T-helper 1 cell treated with Interleukin-12 subunit alpha and Interleukin-12 subunit beta and Interleukin-4 antibody, amounts not matched to agents 30 μg/mL and 1 μg/mL, for 36 hours (primary cell): Measurements from ENCODE around the gene GAK.

Source experiments
- H3K27ac Mint-ChIP-seq: one replicate; pipeline ENCODE4 v1.8.0; 2021; ENCODE audit warnings: mild to moderate bottlenecking, mixed read lengths
- H3K27me3 Mint-ChIP-seq: one replicate; pipeline ENCODE4 v1.8.0; 2021; ENCODE audit warnings: low read depth, mixed read lengths
- H3K36me3 Mint-ChIP-seq: one replicate; pipeline ENCODE4 v1.8.0; 2021; ENCODE audit warnings: low read depth, mixed read lengths
- H3K4me1 Mint-ChIP-seq: one replicate; pipeline ENCODE4 v1.8.0; 2021; ENCODE audit warnings: low read depth, mixed read lengths
- H3K4me3 Mint-ChIP-seq: one replicate; pipeline ENCODE4 v1.8.0; 2021; ENCODE audit warnings: mild to moderate bottlenecking, moderate library complexity, mixed read lengths
- H3K9me3 Mint-ChIP-seq: one replicate; pipeline ENCODE4 v1.8.0; 2021; ENCODE audit warnings: mixed read lengths

GAK gene

DNA sequence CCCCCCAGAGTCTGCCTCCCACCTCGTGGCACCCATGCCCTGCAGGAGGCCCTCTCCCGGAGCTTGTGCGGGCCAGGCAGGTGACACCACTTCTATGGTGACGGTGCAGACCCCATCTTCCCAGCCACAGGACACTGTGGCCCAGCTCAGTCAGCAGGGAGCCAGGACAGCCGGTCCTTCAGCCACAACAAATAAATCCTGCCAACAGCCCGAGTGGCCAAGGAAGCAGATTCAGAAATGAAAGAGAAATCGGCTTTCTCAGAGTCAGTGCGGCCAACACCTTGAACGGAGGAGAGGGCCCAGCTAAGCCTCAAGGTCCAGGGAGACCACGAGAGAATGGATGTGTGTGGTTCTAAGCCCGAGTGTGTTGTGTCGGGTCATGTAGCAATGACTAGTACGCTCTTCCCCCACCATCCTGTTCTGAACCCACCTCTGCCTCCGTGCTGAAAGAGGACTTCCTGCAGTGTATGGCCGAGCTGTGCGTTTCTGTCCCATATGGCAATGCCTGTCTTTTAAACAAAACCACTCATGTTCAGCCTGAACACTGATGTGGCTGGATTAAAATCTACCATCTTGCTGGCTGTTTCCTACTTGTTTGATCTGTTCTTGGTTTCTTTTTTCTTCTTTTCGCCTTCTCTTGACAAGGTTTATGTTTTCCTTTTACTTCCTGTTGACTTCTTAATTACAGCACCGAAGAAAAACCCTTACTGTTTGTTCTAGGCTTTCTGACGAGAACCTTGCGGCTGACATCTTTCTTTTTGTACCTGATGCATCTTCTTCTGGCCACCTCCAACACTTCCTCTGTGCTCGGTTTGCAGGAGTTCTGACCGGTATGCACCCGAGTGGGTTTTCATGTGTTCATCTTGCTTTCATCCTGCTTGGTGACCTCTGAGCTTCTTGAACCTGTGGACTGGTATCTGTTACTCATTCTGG lies 53.1 kb downstream of the GAK start:
- H3K27ac Mint-ChIP-seq: peak overlapping the region; percentile 100

DNA sequence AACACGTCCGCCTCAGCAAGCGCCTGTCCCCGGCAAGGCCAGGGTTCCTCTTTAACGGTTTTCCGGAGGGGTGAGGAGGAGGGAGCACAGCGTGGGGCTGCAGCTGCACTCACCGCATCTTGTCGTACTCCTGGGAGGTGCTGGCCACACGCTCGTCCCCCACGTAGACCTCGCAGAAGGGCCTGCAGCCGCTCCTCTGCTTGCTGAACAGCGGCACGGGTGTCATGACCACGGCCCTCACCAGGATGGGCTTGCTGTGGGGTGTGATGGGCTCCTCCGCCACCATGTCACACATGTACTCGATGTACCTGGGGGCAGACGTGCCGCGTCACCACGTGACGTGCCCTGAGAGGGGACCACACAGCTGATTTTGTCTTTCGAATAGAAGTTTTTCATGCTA lies 54.6 kb downstream of the GAK start:
- peaks cover 39% of the 10 kb centered on the region for H3K36me3 Mint-ChIP-seq
- H3K4me1 Mint-ChIP-seq: peaks cover 26% of the 10 kb centered on the region
- H3K27ac Mint-ChIP-seq: no peak overlapping the region
- no peak overlapping the region for H3K4me3 Mint-ChIP-seq
- no peaks in the 10 kb centered on the region for H3K9me3 Mint-ChIP-seq
- H3K27me3 Mint-ChIP-seq: no peaks in the 10 kb centered on the region

More for the DNA sequence above, 53.1 kb downstream of the GAK start:
- peak overlapping the region; percentile 90 for H3K4me3 Mint-ChIP-seq
- H3K9me3 Mint-ChIP-seq: no peaks in the 10 kb centered on the region
- peaks cover 24% of the 10 kb centered on the region for H3K4me1 Mint-ChIP-seq
- peaks cover 31% of the 10 kb centered on the region for H3K36me3 Mint-ChIP-seq
- no peaks in the 10 kb centered on the region for H3K27me3 Mint-ChIP-seq

DNA sequence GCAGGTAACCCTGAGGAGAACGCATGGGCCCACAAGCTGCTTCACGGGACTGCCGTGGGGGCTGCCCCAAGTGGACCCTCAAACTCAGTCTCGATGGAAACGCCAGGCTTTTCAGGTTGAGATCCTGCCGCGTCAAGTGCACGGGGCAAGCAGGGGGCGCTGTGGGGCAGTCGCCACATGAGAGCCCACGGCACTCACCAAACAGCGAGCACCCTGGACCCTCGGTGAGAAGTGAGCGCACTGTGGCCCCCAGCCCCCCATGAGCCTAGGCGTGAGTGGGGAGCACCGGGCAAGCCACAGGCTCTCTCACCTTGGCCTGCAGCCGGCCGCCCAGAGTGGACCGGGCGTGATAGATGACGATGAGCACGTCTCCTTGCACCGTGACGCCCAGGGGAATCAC lies 55.3 kb downstream of the GAK start:
- Mint-ChIP-seq H3K4me1 (peaks cover 26% of the 10 kb centered on the region), H3K9me3 (no peaks in the 10 kb centered on the region), H3K27ac (peak overlapping the region; percentile 67), H3K36me3 (peaks cover 39% of the 10 kb centered on the region), H3K27me3 (no peaks in the 10 kb centered on the region), H3K4me3 (no peak overlapping the region)

DNA sequence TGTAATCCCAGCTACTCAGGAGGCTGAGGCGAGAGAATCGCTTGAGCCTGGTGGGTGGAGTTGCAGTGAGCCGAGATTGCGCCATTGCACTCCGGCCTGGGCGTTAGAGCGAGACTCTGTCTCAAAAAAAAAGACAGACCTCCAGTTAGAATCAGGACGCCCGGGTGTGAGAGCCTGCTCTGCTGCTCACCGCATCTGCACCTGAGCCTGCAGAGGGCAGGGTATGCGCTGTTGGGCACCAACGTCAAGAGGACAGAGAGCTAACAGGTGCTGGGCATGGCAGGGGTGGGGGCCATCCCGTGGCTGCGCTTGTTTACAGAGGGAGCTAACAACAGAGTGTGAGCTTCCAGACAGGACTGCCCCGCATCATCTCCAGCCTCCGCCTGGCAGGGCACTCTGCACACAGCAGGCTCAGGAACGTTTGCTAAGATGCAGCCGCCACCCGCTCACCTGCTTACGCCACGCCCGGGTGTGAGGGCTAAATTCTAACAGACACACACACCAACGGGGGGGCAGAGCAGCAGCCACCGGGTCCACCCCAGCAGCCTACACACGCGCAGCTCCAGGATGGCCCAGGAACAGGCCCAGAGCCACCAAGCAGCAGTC lies 56.2 kb downstream of the GAK start:
- H3K4me3 Mint-ChIP-seq: no peak overlapping the region
- H3K27ac Mint-ChIP-seq: no peak overlapping the region
- H3K4me1 Mint-ChIP-seq: peaks cover 26% of the 10 kb centered on the region
- peaks cover 41% of the 10 kb centered on the region for H3K36me3 Mint-ChIP-seq
- H3K9me3 Mint-ChIP-seq: no peaks in the 10 kb centered on the region
- no peaks in the 10 kb centered on the region for H3K27me3 Mint-ChIP-seq

DNA sequence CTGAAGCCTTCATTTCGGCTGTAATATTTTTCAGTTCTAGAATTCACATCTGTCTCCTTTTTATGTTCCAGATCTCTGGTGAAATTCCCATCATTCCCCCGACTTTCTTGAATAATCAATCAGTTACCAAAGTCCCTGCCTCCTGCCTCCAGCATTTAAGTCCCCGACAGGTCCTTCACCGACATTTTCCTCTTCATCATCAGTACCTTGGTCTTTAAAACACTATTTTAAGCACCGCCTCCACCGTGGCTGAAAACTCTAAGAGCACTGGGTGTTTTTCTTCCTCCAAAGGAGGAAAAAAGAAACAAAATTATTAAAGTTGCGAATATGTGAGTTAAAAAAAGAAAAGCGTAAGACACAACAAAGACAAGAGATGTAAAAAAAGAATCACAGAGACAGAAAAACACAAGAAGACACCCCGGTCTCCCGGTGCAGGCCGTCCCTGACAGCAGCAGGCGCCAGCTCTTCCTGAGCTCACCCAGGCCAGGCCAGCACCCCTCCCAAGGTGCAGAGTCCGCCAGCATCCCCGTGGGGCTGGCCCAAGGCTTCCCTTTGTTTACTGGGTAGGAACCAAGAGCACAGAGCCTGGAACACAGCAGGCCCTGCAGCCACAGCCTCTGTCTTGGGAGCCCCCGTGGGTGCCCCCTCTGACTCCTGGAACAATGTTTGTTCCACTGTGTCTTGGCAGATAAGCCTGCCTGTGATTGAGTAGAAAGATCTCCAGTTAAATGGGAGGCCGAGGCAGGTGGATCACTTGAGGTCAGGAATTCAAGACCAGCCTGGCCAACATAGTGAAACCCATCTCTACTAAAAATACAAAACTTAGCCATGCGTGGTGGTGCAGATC lies 56.9 kb downstream of the GAK start:
- H3K4me1 Mint-ChIP-seq: peaks cover 22% of the 10 kb centered on the region
- peaks cover 46% of the 10 kb centered on the region for H3K36me3 Mint-ChIP-seq
- H3K4me3 Mint-ChIP-seq: no peak overlapping the region
- H3K27ac Mint-ChIP-seq: no peak overlapping the region
- no peaks in the 10 kb centered on the region for H3K27me3 Mint-ChIP-seq
- H3K9me3 Mint-ChIP-seq: no peaks in the 10 kb centered on the region

DNA sequence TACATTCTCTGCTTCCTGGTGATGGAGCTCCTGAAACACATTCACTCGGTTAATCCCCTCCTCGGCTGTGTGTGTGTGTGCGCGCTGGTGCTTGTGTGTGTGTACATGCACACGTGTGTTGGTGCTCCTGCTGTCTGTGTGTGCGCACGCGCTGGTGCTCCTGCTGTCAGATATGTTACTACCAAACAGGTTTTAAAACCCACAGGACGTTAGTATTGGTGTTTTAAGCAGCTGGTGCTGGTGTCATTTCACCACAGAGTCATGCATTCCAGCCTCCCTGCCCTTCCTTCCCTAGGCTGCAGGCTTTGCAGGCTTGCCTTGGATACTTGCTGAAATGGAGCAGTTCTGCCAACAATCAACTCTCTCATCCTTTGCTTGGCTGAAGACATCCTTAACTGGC lies 58.1 kb downstream of the GAK start:
- H3K4me1 Mint-ChIP-seq: peaks cover 11% of the 10 kb centered on the region
- H3K9me3 Mint-ChIP-seq: peaks cover 4% of the 10 kb centered on the region
- H3K36me3 Mint-ChIP-seq: peaks cover 48% of the 10 kb centered on the region
- no peaks in the 10 kb centered on the region for H3K27me3 Mint-ChIP-seq
- H3K4me3 Mint-ChIP-seq: no peak overlapping the region
- H3K27ac Mint-ChIP-seq: peak overlapping the region; percentile 38

DNA sequence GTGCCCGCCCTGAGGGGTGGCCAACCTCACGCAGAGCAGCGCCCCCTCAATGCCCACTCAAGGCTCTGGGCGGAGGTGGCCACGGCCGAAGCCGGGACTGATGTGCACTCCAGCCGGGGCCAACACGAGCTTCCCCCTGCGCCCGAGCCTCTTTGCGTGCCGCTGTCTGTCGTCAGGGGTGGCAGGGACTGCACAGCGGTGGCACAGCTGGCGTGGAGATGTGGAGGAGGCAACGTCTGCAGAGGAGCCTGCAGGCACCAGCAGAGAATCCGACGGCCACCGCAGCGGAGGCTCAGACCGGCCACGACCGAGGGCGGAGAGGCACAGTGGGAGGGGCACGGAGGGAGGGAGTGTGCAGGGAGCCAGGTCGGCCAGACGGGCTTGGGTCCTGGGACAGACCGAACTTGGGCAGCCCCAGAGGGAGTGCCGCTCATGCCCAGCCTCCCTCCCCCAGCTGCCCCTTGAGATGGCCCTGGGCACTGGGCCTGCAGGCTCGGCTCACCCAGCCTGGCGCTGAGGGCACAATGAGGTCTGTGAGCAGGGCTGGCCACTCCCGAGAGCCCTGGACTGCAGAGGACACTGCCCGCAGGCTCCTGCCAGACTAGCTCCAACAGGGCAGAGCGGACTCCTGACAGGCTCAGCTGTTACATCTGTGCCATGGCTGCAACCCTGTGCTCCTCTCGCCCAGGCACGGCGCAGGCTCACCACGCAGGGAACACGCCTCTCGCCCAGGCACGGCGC lies 59.7 kb downstream of the GAK start:
- Mint-ChIP-seq H3K4me3 (no peak overlapping the region), H3K27me3 (no peaks in the 10 kb centered on the region), H3K4me1 (peaks cover 2% of the 10 kb centered on the region), H3K9me3 (peaks cover 4% of the 10 kb centered on the region), H3K27ac (no peak overlapping the region), H3K36me3 (peaks cover 45% of the 10 kb centered on the region)

DNA sequence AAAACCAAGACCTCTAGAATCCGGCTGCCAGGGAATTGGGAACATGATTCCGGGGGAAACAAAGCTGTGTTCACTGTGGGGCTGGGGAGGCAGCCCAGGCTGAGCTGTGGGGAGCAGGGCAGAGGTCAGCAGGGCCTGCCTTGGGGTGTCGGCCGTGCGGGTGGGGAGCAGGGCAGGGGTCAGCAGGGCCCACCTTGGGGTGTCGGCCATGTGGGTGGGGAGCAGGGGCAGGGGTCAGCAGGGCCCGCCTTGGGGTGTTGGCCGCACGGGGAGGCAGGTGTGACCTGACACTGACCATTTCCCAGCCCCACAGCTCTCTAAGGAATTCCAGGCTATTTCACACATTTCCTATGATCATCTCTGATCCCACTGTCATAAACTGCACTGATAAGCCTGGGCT lies 60.6 kb downstream of the GAK start:
- Mint-ChIP-seq H3K27ac (no peak overlapping the region), H3K9me3 (peaks cover 4% of the 10 kb centered on the region), H3K36me3 (peaks cover 41% of the 10 kb centered on the region), H3K4me3 (no peak overlapping the region), H3K27me3 (no peaks in the 10 kb centered on the region), H3K4me1 (peaks cover 2% of the 10 kb centered on the region)

DNA sequence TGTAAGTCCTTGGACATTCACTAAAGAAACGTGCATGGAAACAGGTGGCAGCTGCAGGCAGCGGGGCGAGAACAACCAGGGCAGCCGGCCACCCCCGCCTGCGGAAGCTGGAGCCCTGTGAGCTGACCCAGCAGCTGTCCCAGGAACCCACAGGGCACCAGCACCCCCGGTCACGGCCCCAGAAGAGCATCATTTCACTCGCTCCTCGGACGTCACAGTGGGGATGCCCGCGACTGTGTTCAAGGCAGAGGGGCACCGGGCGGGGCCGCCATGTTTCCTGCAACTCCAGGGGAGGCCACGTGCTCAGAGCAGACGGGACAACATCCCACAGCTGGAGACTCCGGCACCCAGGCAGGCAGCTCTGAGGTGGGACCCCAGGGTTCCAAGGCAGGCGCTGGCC lies 61.2 kb downstream of the GAK start:
- Mint-ChIP-seq H3K27me3 (no peaks in the 10 kb centered on the region), H3K9me3 (peaks cover 4% of the 10 kb centered on the region), H3K4me1 (peaks cover 2% of the 10 kb centered on the region), H3K27ac (no peak overlapping the region), H3K4me3 (no peak overlapping the region), H3K36me3 (peaks cover 41% of the 10 kb centered on the region)

DNA sequence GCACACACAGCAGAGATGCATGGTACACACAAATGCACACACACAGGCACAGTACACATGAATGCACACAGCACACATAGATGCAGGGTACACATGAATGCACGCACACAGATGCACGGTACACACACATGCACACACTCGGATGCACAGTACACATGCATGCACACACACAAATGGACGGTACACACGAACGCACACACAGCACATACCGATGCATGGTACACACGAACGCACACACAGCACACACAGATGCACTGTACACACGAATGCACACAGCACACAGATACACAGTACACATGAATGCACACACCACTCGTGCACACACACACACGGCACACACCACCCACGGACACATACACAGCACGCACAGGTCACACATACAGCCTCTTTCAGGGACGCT lies 62.3 kb downstream of the GAK start:
- Mint-ChIP-seq H3K4me3 (no peak overlapping the region), H3K9me3 (peaks cover 4% of the 10 kb centered on the region), H3K27me3 (no peaks in the 10 kb centered on the region), H3K27ac (no peak overlapping the region), H3K4me1 (peaks cover 2% of the 10 kb centered on the region), H3K36me3 (peaks cover 37% of the 10 kb centered on the region)

DNA sequence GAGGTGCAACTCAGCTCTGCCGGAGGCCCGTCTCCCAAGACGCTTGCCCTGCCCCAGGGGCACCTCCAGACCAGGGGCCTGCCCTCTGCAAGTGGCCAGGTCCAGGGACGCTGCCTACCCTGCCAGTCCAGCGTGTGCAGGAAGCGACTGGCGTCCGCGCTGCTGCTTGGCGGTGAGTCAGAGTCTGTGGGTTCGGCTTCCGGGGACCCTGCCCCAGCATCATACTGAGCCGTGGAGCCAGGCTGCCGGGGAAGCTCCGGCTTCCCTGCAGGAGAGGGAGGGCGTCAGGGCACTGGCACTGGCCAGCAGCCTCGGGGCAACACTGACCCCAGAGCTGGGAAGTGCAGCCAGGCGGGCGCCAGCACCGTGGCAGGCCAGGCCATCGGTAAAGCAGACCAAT lies 63.7 kb downstream of the GAK start:
- Mint-ChIP-seq H3K27ac (no peak overlapping the region), H3K4me1 (peaks cover under 1% of the 10 kb centered on the region), H3K36me3 (peaks cover 28% of the 10 kb centered on the region), H3K27me3 (no peaks in the 10 kb centered on the region), H3K9me3 (peaks cover 4% of the 10 kb centered on the region), H3K4me3 (no peak overlapping the region)

DNA sequence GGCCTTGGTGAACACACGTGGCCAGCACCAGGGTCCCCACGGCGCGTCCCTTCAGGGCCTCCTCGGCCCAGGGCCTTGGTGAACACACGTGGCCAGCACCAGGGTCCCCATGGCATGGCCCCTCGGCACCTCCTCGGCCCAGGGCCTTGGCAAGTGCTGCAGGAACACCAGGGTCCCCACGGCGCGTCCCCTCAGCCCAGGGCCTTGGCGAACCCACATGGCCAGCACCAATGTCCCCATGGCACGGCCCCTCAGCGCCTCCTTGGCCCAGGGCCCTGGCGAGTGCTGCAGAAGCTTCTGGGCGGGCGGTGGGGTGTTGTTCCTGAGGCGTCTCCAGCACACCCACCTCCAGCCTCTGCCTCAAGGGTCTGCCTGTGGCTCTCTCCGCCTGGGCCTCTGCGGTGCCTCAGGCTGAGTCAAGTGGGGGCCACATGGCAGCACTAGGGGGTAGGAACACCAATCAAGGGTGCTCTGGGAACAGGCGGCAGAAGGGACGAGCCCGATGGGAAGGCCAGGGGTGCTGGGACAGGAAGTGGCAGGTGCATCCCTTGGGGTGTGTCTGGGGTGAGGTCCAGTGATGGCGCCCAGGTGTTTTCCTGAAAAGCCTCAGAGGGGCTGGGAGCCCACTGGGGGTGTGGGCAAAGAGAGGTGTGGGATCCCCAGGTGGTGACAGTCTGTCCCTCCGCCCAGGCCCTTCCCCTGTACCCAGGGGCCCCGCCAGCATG lies 64.4 kb downstream of the GAK start:
- H3K36me3 Mint-ChIP-seq: peaks cover 31% of the 10 kb centered on the region
- H3K9me3 Mint-ChIP-seq: peaks cover 4% of the 10 kb centered on the region
- H3K27me3 Mint-ChIP-seq: no peaks in the 10 kb centered on the region
- no peaks in the 10 kb centered on the region for H3K4me1 Mint-ChIP-seq
- no peak overlapping the region for H3K4me3 Mint-ChIP-seq
- no peak overlapping the region for H3K27ac Mint-ChIP-seq

DNA sequence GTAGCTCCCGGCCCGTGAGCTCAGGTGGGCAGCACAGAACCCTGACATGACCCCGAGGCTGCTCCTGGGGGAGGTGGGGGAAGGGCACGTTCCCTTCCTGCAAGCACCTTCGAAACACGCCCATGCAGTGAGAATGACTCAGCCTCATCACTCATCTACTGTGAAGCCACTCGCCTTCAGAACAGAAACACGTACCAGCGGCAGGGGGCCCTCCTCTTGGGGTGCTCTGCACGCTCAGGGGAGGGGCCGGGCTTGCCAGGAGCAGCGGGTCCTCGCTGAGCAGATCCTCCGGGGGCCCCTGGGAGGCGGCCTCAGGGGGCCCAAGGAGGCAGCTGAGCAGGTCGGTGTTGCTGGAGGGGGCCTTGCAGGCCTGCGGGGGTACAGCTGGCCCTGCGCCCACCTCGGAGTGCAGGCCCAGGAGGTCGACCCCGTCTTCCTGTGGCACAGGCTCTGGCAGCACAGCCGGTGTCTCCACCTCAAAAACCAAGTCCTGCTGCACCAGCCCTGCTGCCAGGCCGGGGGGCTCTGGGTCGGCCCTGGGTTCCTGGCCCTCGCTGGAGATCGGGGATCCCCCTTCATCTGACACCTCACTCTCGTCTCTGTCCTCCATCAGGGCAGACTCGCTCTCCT lies 65.2 kb downstream of the GAK start:
- Mint-ChIP-seq H3K36me3 (peaks cover 31% of the 10 kb centered on the region), H3K4me1 (no peaks in the 10 kb centered on the region), H3K27ac (no peak overlapping the region), H3K4me3 (no peak overlapping the region), H3K9me3 (peaks cover 4% of the 10 kb centered on the region), H3K27me3 (no peaks in the 10 kb centered on the region)
